Mesendoderm (in vitro differentiated cells): Measurements from ENCODE around the gene SMPD3.
A peak's percentile ranks its signal among the peaks of the same experiment; 100 is the strongest.

ENCODE experiments used
- DNase-seq: peaks from one replicate; pipeline ENCODE4 v3.0.0; 2013
- H2AK5ac ChIP-seq: 2 replicates; pipeline ENCODE4 v1.6.1; 2013; ENCODE audit warnings: low read length, inconsistent platforms
- H2BK120ac ChIP-seq: 2 replicates; pipeline ENCODE4 v1.6.1; 2013; ENCODE audit warnings: low read depth, mild to moderate bottlenecking, low read length, moderate library complexity, mixed read lengths
- H2BK15ac ChIP-seq: replicated peaks from 2 replicates; pipeline ENCODE4 v1.6.1; 2013; ENCODE audit warnings: low read depth, mild to moderate bottlenecking, moderate library complexity
- H2BK5ac ChIP-seq: 2 replicates; pipeline ENCODE4 v1.6.1; 2013; ENCODE audit warnings: low read length, inconsistent platforms
- H3K18ac ChIP-seq: 2 replicates; pipeline ENCODE4 v1.6.1; 2013; ENCODE audit warnings: mild to moderate bottlenecking, low read length, mixed read lengths
- H3K23ac ChIP-seq: one replicate; pipeline ENCODE4 v1.6.1; 2013; ENCODE audit warnings: low read length
- H3K27ac ChIP-seq: 2 replicates; pipeline ENCODE4 v1.5.1; 2013; ENCODE audit warnings: low read depth, mild to moderate bottlenecking, inconsistent platforms, low read length, moderate library complexity
- H3K27me3 ChIP-seq: 2 replicates; pipeline ENCODE4 v1.6.1; 2013; ENCODE audit warnings: low read length, control low read depth, mild to moderate bottlenecking, inconsistent platforms; ENCODE audit not compliant: insufficient read depth, poor library complexity
- H3K36me3 ChIP-seq: 2 replicates; pipeline ENCODE4 v1.6.1; 2013; ENCODE audit warnings: low read length, inconsistent platforms; ENCODE audit not compliant: control insufficient read depth, insufficient read depth
- H3K4ac ChIP-seq: one replicate; pipeline ENCODE4 v1.6.1; 2013; ENCODE audit warnings: low read depth, mild to moderate bottlenecking, low read length, moderate library complexity
- H3K4me1 ChIP-seq: 2 replicates; pipeline ENCODE4 v1.6.1; 2013; ENCODE audit warnings: low read depth, low read length, inconsistent platforms; ENCODE audit not compliant: control insufficient read depth
- H3K4me2 ChIP-seq: 2 replicates; pipeline ENCODE4 v1.6.1; 2013; ENCODE audit warnings: low read length
- H3K4me3 ChIP-seq: 2 replicates; pipeline ENCODE4 v1.5.1; 2013; ENCODE audit warnings: mild to moderate bottlenecking, low read length
- H3K56ac ChIP-seq: one replicate; pipeline ENCODE4 v1.6.1; 2013; ENCODE audit warnings: low read length
- H3K79me1 ChIP-seq: 2 replicates; pipeline ENCODE4 v1.6.1; 2013; ENCODE audit warnings: low read length, inconsistent platforms
- H3K79me2 ChIP-seq: 2 replicates; pipeline ENCODE4 v1.6.1; 2013; ENCODE audit warnings: mild to moderate bottlenecking, low read length; ENCODE audit not compliant: control insufficient read depth, insufficient read depth
- H3K9ac ChIP-seq: 2 replicates; pipeline ENCODE4 v1.6.1; 2013; ENCODE audit warnings: low read length, inconsistent platforms
- H4K5ac ChIP-seq: one replicate; pipeline ENCODE4 v1.6.1; 2013; ENCODE audit warnings: low read length
- H4K8ac ChIP-seq: one replicate; pipeline ENCODE4 v1.6.1; 2013; ENCODE audit warnings: low read depth, mild to moderate bottlenecking, control low read depth, low read length, moderate library complexity
- WGBS: extraction: QIAGEN DNeasy Blood & Tissue Kit; methylation state at CpG from one replicate; pipeline ENCODE4 v1.1.7; 2013; ENCODE audit warnings: low lambda C conversion rate, missing lambda C conversion rate; ENCODE audit not compliant: insufficient coverage; ENCODE audit errors: extremely low coverage; 5-methylcytosine and 5-hydroxymethylcytosine counted together

The SMPD3 gene

DNA sequence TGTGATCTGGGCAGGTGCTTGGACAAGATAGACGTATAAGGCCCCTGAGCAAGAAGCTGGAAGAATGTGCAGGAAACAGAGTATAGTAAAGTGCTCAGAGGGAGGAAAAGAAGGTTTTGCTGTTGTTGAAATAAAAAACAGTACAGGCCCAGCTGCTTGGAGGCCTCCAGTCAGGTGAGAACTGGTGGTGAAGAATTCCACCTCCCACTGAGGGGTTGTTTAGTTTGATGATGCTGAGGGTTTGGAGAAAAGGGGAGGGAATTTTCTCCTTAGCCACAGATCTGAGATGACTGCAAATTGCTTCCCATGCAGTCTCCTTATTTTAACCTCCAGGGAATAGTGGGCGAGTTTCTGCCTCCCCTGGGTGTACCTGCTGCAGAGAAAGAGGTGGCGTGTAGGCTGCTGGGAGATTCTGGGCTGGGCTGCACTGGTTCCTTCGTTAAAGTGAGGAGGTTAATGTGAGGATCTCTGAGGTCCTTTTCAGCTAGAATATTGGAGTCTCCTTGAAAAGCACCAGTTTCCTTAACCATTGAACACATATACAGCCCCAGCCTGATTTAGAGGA is 25.8 kb downstream of the SMPD3 start:
- Histone ChIP-seq H3K27ac (no peak overlapping the region), H2AK5ac (no peak overlapping the region), H3K4me3 (no peak overlapping the region), H3K79me2 (no peaks in the 10 kb centered on the region), H3K79me1 (no peaks in the 10 kb centered on the region), H4K8ac (no peak overlapping the region), H3K9ac (no peak overlapping the region), H3K4me2 (no peak overlapping the region), H3K4ac (no peak overlapping the region), H3K36me3 (no peaks in the 10 kb centered on the region), H2BK15ac (no peak overlapping the region), H3K27me3 (no peaks in the 10 kb centered on the region), H3K23ac (no peak overlapping the region), H2BK120ac (no peak overlapping the region), H2BK5ac (no peak overlapping the region), H3K56ac (no peak overlapping the region), H3K4me1 (no peaks in the 10 kb centered on the region), H4K5ac (no peak overlapping the region), H3K18ac (no peak overlapping the region)
- no CpG with 5 or more reads among the region's 4 CpGs for WGBS
- DNase-seq, result no peak

DNA sequence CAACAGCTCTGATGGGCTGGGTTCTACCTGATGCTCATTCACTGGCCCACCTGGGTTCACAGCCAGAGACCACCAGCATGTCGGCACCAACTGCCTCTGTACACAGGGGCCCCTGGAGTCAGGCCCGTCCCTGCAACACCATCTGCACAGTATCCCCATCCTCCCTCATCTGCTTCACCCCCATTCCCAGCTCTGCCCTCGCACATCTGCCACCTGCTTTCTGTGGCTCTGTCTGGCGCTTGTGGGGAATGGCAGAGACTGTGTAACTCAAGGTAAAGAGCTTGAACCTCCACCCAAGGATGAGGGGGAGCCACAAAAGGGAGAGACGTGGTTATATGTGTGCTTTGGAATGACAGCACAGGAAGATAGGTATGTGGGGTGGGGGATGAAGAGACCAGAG is 27.2 kb downstream of the SMPD3 start:
- H3K9ac ChIP-seq, result no peak overlapping the region
- H4K8ac ChIP-seq, result no peak overlapping the region
- H3K79me1 ChIP-seq, result no peaks in the 10 kb centered on the region
- no peak overlapping the region for H3K4me2 ChIP-seq
- no peak overlapping the region for H2BK120ac ChIP-seq
- H2AK5ac ChIP-seq, result no peak overlapping the region
- no peak overlapping the region for H3K27ac ChIP-seq
- no peak overlapping the region for H4K5ac ChIP-seq
- no peak overlapping the region for H2BK5ac ChIP-seq
- no peak overlapping the region for H2BK15ac ChIP-seq
- H3K27me3 ChIP-seq, result no peaks in the 10 kb centered on the region
- no peak overlapping the region for H3K23ac ChIP-seq
- no peak overlapping the region for H3K4me3 ChIP-seq
- no peak for DNase-seq
- no peak overlapping the region for H3K56ac ChIP-seq
- H3K18ac ChIP-seq, result no peak overlapping the region
- no peaks in the 10 kb centered on the region for H3K79me2 ChIP-seq
- no peak overlapping the region for H3K4ac ChIP-seq
- no CpG with 5 or more reads among the region's 5 CpGs for WGBS
- H3K36me3 ChIP-seq, result no peaks in the 10 kb centered on the region
- no peaks in the 10 kb centered on the region for H3K4me1 ChIP-seq

DNA sequence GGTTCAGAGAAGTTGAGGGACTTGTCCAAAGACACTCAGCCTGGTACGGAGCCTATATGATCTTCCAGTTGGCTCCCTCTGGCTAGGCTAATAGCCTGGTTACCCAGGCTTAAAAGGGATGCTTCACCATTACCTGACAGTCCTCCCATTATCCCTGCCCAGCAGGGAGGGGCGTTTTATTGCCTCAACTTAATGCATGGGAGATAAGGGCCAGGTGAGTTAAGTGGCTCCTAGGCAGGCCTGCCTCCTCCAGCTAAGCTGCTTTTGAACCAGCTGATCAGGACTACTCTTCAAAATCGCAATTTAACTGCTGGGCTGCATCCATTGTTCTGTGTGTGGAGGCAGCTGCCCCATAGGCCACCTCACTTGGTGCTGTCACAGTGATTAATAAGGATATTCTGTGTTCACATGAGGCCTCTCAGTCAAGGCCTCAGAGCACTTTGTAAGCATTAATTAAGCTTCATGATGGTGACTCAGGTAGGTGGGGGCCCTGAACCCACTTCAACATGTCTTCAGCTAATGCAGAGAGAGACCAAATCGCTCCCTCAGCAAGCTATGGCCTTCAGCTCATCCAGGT is 27.9 kb downstream of the SMPD3 start:
- Histone ChIP-seq H3K27me3 (no peaks in the 10 kb centered on the region), H3K56ac (no peak overlapping the region), H2BK5ac (no peak overlapping the region), H4K5ac (no peak overlapping the region), H3K18ac (no peak overlapping the region), H3K36me3 (no peaks in the 10 kb centered on the region), H4K8ac (no peak overlapping the region), H3K23ac (no peak overlapping the region), H3K4me1 (no peaks in the 10 kb centered on the region), H2BK120ac (no peak overlapping the region), H3K9ac (no peak overlapping the region), H3K79me1 (no peaks in the 10 kb centered on the region), H3K4ac (no peak overlapping the region), H3K79me2 (no peaks in the 10 kb centered on the region), H3K27ac (no peak overlapping the region), H3K4me2 (no peak overlapping the region), H2BK15ac (no peak overlapping the region), H2AK5ac (no peak overlapping the region), H3K4me3 (no peak overlapping the region)
- no CpG with 5 or more reads among the region's 4 CpGs for WGBS
- DNase-seq, result peak; percentile 70

DNA sequence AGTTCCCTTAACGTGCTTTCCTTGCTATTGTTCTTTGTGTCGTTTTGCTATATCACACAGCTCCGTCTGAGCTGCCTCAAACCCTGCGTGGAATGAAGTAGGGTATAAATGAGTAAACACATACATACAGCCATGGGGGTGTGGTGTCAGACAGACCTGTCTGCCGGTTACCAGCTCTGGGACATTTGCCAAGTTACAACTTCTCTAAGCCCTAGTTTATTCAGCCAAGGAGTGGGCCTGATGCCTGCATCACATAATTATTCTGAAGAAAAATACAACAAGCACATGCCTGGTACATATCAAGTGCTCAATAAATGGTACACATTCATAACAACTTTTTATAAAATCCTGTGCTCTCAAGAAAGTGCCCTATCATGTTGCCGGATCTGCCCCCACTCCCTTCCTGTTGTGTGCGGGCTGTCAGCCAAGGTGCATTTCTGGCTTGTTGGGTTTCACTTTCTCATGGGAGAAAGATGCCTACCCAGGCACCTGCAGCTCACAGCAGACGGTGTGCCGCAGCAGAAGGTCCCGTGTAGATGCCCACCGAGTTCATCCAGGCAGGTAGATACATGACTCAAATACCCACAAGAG is 30.5 kb downstream of the SMPD3 start:
- no peak overlapping the region for H3K4me2 ChIP-seq
- H3K27me3 ChIP-seq, result no peaks in the 10 kb centered on the region
- no peaks in the 10 kb centered on the region for H3K79me2 ChIP-seq
- H2BK15ac ChIP-seq, result no peak overlapping the region
- no peak overlapping the region for H2BK5ac ChIP-seq
- WGBS, result no CpG with 5 or more reads among the region's 11 CpGs
- H2AK5ac ChIP-seq, result no peak overlapping the region
- no peak overlapping the region for H3K4ac ChIP-seq
- no peak overlapping the region for H3K9ac ChIP-seq
- H3K79me1 ChIP-seq, result no peaks in the 10 kb centered on the region
- no peak overlapping the region for H4K5ac ChIP-seq
- no peak overlapping the region for H3K27ac ChIP-seq
- no peak overlapping the region for H3K56ac ChIP-seq
- H4K8ac ChIP-seq, result no peak overlapping the region
- no peak overlapping the region for H3K23ac ChIP-seq
- H3K18ac ChIP-seq, result no peak overlapping the region
- no peak for DNase-seq
- no peak overlapping the region for H3K4me3 ChIP-seq
- no peaks in the 10 kb centered on the region for H3K4me1 ChIP-seq
- no peak overlapping the region for H2BK120ac ChIP-seq
- H3K36me3 ChIP-seq, result no peaks in the 10 kb centered on the region

DNA sequence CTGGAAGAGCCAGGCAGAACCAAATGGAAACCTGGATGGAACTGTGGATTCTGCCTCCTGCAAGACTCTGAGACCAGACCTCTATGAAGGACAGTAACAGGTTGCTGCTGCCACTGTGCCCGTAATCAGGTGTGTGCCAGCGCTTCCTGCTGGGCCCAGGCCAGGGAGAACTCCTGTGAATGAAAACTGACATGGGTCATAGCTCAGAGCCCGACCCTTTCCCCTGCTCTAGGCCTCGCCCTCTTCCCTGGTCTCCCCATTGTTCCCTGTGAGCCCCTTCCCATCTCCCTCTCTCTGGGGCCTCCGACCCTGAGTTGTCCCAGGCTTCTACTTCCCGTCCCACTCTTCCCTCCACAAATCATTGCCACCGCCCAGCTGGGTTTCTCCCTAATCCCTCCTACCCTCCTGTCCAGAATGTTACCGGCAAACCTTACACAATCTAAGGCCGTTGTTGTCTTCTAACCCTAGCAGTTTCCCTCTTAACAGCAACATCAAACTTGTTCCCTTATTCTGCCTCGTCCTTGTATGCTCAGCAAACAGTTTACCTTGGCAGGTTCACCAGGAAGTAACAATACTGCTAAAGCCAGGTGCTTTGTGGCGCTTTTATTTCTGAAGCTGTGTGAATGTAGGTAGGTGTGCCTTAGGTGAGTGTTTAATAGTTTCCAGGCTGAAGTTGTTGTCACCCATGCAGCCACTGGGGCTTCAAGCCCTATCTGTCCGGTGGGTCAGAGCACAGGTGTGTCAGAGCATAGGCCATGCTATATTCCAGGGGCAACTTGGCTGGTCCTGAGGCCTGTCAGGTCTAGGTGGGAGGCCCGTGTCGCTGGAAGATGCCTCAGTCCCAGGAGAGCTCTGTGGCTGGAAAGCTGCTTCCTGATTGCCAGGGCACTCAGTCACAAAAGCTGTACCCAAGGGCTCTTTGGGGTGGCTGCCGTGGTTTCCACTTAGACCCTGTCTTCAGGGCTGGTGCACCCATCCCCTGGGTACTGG is 32.0 kb downstream of the SMPD3 start:
- WGBS, result no CpG with 5 or more reads among the region's 15 CpGs
- no peaks in the 10 kb centered on the region for H3K4me1 ChIP-seq
- H3K56ac ChIP-seq, result no peak overlapping the region
- H3K79me2 ChIP-seq, result no peaks in the 10 kb centered on the region
- H2BK15ac ChIP-seq, result no peak overlapping the region
- no peak overlapping the region for H2BK5ac ChIP-seq
- no peaks in the 10 kb centered on the region for H3K36me3 ChIP-seq
- H3K4me3 ChIP-seq, result no peak overlapping the region
- H3K9ac ChIP-seq, result no peak overlapping the region
- H3K27me3 ChIP-seq, result no peaks in the 10 kb centered on the region
- DNase-seq, result no peak
- no peak overlapping the region for H4K8ac ChIP-seq
- H3K18ac ChIP-seq, result no peak overlapping the region
- H3K27ac ChIP-seq, result no peak overlapping the region
- H4K5ac ChIP-seq, result no peak overlapping the region
- no peak overlapping the region for H2BK120ac ChIP-seq
- H3K79me1 ChIP-seq, result no peaks in the 10 kb centered on the region
- no peak overlapping the region for H2AK5ac ChIP-seq
- no peak overlapping the region for H3K4ac ChIP-seq
- no peak overlapping the region for H3K4me2 ChIP-seq
- H3K23ac ChIP-seq, result no peak overlapping the region
